Activated T-cell treated with anti-CD3 and anti-CD28 coated beads for 48 hours (primary cell): ENCODE data around the gene XPO5.

Experiments used
- DNase-seq: peaks from one replicate; pipeline ENCODE4 v3.0.0-alpha.2; 2020; ENCODE audit warnings: low read depth

XPO5 gene

GRCh38 chr6:43497689-43498088 is 78.1 kb downstream of the XPO5 start:
- no peak for DNase-seq

GRCh38 chr6:43497129-43497396 is 78.8 kb downstream of the XPO5 start:
- no peak for DNase-seq

GRCh38 chr6:43496370-43497128 is 79.3 kb downstream of the XPO5 start:
- DNase-seq: no peak

- DNase-seq: no peak
Measured at GRCh38 chr6:43495409-43495941, 80.4 kb downstream of the XPO5 start.

- DNase-seq: no peak
Measured at GRCh38 chr6:43494766-43495165, 81.1 kb downstream of the XPO5 start.

- no peak for DNase-seq
Measured at GRCh38 chr6:43494321-43494720, 81.5 kb downstream of the XPO5 start.

- DNase-seq: no peak
Measured at GRCh38 chr6:43493833-43494232, 82.0 kb downstream of the XPO5 start.

- no peak for DNase-seq
Measured at GRCh38 chr6:43493230-43493629, 82.6 kb downstream of the XPO5 start.

- no peak for DNase-seq
Measured at GRCh38 chr6:43492673-43493072, 83.2 kb downstream of the XPO5 start.

GRCh38 chr6:43491750-43492661 is 83.8 kb downstream of the XPO5 start:
- no peak for DNase-seq

- no peak for DNase-seq
Measured at GRCh38 chr6:43490523-43490939, 85.3 kb downstream of the XPO5 start.

- DNase-seq: no peak
Measured at GRCh38 chr6:43489277-43490072, 86.4 kb downstream of the XPO5 start.

- no peak for DNase-seq
Measured at GRCh38 chr6:43488667-43489276, 87.1 kb downstream of the XPO5 start.

- no peak for DNase-seq
Measured at GRCh38 chr6:43481591-43482236, 94.1 kb downstream of the XPO5 start.

GRCh38 chr6:43481075-43481474 is 94.8 kb downstream of the XPO5 start:
- no peak for DNase-seq

- DNase-seq: no peak
Measured at GRCh38 chr6:43478008-43478372, 97.8 kb downstream of the XPO5 start.

GRCh38 chr6:43477235-43478007 is 98.4 kb downstream of the XPO5 start, which contains the start of gene TJAP1:
Gene TJAP1, plus strand, starts transcription at chr6:43477570. Its CDS starts 21,432 bp downstream, at chr6:43499002.
- peak; percentile 98 for DNase-seq

- DNase-seq: no peak
Measured at GRCh38 chr6:43476746-43477145, 99.1 kb downstream of the XPO5 start.

GRCh38 chr6:43475516-43475915 is 100.3 kb downstream of the XPO5 start:
- DNase-seq: no peak

GRCh38 chr6:43472515-43472914 is 103.3 kb downstream of the XPO5 start:
- no peak for DNase-seq
